GM21526 (cell line): Measurements from ENCODE around the gene CORO1A.
"Not testable (repeated sequence)": the region's sequence is repeated elsewhere in the genome, so short reads cannot be mapped to it uniquely, and the experiment has no call there.

ENCODE experiments used
- ATAC-seq: cut with Tn5 transposase; IDR thresholded peaks from one replicate; pipeline ENCODE4 v1.9.1; 2021; ENCODE audit warnings: moderate library complexity; ENCODE audit not compliant: unreplicated experiment, low FRiP score

The CORO1A gene

GRCh38 chr16:30199049-30199448 lies 15.6 kb downstream of the CORO1A start, which contains the start of gene SULT1A3:
TSS of gene SULT1A3 (plus strand) at chr16:30199255. CDS start at chr16:30200729, 1,474 bp downstream.
- not testable (repeated sequence) for ATAC-seq

- not testable (repeated sequence) for ATAC-seq
Observed at GRCh38 chr16:30199608-30200343, 16.4 kb downstream of the CORO1A start.

GRCh38 chr16:30205541-30206236 lies 22.3 kb downstream of the CORO1A start:
- not testable (repeated sequence) for ATAC-seq

GRCh38 chr16:30206252-30206651 lies 22.9 kb downstream of the CORO1A start:
- ATAC-seq, result not testable (repeated sequence)

GRCh38 chr16:30207063-30207704 lies 23.8 kb downstream of the CORO1A start:
- ATAC-seq, result not testable (repeated sequence)

GRCh38 chr16:30209032-30209431 lies 25.6 kb downstream of the CORO1A start:
- ATAC-seq, result not testable (repeated sequence)

- ATAC-seq, result not testable (repeated sequence)
Observed at GRCh38 chr16:30211414-30211813, 28.0 kb downstream of the CORO1A start.

GRCh38 chr16:30217082-30217481 lies 33.7 kb downstream of the CORO1A start:
- ATAC-seq, result not testable (repeated sequence)
